22Rv1 (cell line): ENCODE results near the gene BRD3.

ENCODE experiments used
- ZFX ChIP-seq: fragments of 450-650 bp; IDR thresholded peaks from 2 replicates; pipeline ENCODE4 v1.6.1; 2017; ENCODE audit warnings: antibody characterized with exemption, borderline replicate concordance
- TF ChIP-seq, protein P1 (sequence below): fragments of 450-650 bp; IDR thresholded peaks from 2 replicates; pipeline ENCODE4 v1.5.1; 2017; ENCODE audit warnings: mild to moderate bottlenecking

DNA sequence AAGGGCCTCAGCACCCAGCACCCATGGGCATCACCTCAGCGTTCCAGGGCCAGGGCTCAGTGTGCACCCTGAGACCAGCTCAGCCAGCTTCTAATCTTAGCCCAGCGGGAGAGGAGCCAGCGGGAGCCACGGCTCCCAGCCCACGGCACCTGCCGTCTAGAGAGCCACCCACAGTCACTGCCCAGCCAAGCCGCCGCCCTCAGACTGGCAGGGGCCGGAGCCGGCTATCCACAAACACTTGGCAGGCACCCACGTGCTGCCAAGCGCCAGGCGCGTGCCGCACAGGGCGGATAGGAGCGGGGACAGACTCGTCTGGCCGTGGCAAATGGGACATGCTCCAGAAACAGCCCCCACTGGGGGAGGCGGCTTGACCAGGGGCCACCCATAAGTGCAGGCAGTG is 18.6 kb downstream of the BRD3 start:
- TF ChIP-seq, protein P1, sequence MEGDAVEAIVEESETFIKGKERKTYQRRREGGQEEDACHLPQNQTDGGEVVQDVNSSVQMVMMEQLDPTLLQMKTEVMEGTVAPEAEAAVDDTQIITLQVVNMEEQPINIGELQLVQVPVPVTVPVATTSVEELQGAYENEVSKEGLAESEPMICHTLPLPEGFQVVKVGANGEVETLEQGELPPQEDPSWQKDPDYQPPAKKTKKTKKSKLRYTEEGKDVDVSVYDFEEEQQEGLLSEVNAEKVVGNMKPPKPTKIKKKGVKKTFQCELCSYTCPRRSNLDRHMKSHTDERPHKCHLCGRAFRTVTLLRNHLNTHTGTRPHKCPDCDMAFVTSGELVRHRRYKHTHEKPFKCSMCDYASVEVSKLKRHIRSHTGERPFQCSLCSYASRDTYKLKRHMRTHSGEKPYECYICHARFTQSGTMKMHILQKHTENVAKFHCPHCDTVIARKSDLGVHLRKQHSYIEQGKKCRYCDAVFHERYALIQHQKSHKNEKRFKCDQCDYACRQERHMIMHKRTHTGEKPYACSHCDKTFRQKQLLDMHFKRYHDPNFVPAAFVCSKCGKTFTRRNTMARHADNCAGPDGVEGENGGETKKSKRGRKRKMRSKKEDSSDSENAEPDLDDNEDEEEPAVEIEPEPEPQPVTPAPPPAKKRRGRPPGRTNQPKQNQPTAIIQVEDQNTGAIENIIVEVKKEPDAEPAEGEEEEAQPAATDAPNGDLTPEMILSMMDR: no peak
- TF ChIP-seq ZFX: no peak
